HG02885 (cell line): ENCODE data around the gene SKP1.

Experiments used
- ATAC-seq: cut with Tn5 transposase; IDR thresholded peaks from one replicate; pipeline ENCODE4 v1.9.1; 2021; ENCODE audit warnings: mild to moderate bottlenecking; ENCODE audit not compliant: unreplicated experiment, poor library complexity

Gene SKP1

DNA sequence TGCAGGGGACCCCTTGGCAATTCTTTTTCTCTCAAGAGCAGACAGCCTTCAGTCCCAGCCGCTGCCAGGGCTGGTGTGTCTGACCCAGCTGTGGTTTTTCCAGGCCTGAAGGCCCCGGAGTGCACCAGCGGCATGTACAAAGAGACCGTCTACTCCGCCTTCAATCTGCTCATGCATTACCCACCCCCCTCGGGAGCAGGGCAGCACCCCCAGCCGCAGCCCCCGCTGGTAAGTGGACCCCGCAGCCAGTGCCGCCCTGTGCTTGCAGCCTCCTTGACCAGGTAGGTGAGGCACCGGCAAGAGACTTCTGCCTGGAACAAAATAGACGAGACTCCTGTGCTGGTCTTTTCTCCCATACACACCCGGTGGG, 61.0 kb downstream of the SKP1 start:
- ATAC-seq = no peak

DNA sequence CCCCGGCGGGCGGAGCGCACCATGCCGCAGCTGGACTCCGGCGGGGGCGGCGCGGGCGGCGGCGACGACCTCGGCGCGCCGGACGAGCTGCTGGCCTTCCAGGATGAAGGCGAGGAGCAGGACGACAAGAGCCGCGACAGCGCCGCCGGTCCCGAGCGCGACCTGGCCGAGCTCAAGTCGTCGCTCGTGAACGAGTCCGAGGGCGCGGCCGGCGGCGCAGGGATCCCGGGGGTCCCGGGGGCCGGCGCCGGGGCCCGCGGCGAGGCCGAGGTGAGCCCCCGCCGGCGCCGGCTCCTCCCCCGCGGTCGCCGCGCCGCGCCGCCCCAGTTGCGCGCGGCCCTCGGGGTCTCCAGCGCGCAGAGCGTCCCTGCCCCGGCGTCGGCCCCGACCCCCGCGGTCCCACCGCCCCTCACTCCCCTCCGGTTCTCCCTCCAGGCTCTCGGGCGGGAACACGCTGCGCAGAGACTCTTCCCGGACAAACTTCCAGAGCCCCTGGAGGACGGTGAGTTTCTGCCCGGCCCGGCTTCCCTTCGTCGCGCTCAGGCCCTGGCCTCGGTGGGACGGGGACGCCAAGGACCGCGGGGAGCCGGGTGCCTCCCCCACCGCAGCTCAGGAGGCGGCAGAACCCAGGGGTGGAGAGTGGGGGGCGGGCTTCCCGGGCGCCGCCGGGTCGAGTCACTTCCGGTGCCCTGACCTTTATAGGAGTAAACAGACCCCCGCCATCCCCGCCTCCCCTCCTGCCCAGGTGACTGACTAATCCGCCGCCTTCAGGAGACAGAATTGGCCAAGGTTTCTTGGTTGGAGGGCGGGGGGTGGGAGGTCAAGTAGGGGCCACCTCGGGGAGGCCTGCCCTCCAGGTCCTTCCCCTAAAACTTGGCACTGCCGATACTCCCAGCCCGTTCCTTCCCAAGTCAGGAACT, 61.6 kb downstream of the SKP1 start:
- peak; percentile 16 for ATAC-seq

DNA sequence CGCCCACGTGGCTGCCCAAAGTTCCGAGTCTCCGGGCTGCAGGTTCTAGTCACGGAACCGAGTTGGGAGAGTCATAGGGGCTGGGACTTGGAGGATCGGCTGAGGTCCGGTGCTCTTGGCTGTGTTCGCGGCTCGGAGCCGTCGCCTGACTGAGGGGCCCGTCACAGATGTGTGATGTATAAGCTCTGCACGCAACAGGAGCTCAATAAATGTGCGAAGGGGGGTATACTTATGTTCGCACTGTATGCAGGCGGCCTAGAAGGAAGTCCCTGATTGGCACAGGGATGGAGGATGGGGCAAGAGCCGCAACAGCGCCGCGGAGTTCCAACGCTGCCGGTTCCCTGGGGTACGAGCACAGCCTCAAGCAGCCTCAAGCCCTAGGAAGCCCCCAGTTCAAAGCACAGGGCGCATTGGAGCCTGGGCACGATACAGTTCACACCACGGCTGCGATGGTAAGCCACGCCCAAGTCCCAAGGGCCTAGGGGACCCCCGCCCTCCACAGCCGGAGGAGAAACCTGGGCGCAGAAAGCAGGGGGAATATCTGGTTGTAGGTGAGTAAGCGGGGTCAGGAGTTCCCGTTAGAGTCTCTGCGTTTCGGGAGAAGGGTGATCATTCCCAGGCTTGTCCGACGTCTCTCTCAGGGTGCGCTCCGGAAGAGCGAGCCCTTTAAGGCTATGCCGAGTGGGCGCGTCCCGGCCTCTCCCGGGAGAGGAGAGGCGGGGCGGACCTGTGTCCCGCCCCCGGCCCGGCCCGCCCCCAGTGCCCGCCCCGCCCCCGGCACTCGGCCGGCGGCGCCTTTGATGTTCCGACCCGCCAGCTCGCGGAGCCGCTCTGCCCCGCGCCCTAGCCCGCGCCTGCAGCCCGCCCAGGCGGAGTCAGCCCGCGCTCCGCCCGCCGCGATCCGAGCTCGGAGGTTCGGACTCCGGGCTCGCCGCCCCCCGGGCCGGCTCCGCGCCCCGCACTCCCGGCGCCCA, 62.6 kb downstream of the SKP1 start, which contains the start of gene TCF7:
Gene TCF7 (plus strand): TSS at position 780 of the 974 bp plus-strand sequence. CDS start 226 bp downstream, outside the sequence.
- ATAC-seq = peak; percentile 85

DNA sequence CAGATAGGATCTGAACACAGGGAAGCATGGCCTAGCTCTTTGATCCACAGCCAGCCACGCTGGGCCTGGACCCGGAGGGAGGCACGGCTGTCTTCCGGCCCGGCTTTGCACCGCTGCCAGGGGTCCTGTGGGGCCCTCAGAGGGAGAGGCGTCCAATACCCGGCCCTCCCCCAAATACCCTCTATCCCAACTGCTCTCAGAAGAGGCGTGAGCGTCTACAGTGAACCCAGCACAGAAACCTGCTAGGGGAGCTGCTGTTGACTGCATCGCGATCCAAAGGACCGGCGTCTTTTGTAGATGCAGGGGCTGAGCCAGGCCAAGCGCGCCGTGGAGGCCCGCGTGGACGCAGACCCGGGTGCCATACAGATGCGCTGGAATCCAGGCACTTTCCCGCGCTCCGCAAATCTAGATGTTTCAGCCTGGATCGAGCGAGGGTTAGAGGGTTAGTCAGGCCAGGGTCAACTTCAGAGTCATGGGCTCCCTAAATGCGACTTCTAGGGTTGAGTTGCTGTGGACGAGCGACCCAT, 63.3 kb downstream of the SKP1 start:
- ATAC-seq = no peak

- ATAC-seq = no peak
These were observed 63.9 kb downstream of the SKP1 start for GRCh38 chr5:134112726-134113362.

DNA sequence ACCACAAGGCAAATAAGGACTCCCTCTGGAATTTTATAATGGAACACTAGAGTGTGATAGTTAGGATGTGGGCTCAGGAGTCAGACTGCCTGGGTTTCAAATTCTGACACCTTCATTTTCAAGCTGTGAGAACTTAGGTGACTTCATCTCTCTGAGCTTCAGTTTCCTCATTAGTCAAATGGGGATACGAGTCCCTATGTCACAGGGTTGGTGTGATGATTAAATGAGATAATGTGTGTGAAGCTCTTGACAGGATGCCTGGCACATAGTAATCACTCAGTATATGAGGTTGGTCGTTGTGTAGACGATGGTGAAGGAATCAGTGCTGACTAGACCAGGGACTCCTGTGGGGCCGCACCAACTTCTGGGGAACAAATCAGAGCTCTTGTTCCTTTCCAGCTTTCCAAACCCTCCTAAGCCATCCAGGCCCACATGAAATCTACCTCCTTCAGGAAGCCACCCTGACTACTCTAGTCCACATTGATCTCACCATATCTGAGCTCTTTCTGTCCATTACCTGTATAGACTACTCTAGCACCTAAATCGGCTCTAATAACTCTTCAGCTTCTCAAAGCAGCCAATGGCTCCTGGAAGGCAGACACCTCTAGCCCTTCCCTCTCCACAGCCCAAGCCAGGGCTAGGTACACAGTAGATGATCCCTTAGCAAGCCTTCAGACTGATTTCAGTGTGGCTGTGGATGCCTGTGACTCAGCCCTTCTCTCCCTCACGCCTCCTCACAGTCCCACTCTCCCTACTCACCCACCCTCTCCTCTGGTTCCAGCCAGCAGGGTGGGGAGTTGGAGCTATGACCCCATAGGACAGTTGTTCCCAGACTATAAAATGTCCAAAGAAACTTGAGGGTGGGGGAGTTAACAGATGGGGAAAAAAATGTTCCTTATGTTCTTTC, 64.8 kb downstream of the SKP1 start:
- no peak for ATAC-seq

DNA sequence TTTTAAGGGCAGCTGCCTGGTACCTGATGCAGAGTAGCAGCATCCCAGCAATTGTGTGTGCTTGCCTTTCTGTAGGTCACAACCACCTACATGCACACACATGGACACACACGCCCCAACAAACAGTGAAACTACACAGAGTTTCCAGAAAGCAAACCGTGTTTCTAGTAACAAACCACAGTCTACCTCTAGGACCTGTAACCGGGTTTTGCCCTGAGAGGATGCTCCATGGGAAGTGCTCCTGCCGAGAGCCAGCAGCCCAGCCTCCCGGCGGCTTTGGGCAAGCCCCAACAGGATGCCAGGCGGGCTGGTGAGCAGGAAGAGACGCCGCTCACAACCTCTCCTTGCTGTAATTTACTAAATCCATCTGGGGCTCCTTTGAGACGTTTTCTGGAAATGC, 66.4 kb downstream of the SKP1 start:
- no peak for ATAC-seq

GRCh38 chr5:134107779-134108178, 69.0 kb downstream of the SKP1 start:
- no peak for ATAC-seq

DNA sequence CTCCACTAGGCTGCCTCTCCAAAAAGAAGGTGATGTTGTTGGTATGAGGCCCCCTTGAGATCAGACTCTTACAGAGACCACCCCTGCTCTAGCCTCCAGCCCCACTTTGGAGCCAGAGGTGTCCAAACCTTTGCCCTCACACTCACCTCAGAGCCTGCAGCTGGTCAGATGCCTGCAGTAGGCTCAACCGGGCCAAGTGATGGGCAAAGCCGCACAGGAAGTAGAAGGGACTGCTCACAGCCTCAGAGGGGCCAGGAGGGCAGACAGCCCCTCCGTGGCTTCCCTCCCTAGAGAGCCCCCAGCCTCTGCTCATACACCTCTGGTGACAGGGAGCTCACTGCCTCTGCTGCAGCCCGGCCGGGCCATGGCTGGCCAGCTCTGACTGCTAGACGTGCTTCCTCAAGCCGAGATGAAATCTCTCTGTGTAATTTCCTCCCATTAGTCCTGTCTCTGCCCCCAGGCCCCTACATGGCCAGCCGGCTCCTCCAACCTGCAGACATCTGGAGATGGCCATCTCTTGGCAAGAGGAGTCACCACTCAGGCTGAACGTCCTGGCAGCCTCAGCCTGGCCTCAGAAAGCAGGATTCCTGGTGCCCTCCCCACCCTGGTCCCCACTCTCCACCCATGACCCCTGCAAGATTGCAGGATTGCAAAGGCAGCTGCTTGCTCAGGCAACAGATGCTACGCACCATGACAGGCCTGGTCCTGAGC, 69.6 kb downstream of the SKP1 start:
- ATAC-seq = no peak

DNA sequence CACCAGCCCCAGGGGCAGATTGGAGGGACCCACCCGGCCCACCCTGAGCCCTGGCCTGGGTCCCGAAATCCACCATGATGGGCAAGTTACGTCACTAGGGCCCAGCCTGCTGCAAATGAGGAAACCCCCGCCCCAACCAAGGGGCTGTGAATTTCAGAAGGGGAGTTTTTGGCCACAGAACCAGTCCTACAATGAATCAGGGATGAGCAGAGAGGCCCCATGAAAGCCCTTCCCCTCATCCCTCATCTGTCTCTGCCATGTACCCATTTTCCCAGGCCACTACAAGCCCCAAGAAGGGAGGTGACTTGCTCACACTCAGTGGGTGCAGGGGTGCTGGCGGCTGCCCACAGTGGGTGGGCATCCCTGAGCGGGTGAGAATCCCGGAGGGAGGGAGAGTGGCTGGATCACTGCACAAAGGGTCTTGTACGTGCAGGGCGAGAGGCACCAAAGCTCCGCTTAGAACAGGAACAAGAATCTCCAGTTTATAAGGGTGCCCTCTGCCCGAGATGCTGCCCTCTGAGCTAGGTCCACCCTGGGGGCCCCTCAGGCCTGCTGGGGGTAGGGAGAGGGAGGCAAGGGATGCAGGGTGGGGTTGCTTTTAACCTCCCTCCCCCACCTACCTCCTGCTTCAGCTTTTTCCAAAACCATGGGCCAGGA, 72.6 kb downstream of the SKP1 start:
- no peak for ATAC-seq

- ATAC-seq = no peak
These were observed 73.4 kb downstream of the SKP1 start for GRCh38 chr5:134103397-134103796.

DNA sequence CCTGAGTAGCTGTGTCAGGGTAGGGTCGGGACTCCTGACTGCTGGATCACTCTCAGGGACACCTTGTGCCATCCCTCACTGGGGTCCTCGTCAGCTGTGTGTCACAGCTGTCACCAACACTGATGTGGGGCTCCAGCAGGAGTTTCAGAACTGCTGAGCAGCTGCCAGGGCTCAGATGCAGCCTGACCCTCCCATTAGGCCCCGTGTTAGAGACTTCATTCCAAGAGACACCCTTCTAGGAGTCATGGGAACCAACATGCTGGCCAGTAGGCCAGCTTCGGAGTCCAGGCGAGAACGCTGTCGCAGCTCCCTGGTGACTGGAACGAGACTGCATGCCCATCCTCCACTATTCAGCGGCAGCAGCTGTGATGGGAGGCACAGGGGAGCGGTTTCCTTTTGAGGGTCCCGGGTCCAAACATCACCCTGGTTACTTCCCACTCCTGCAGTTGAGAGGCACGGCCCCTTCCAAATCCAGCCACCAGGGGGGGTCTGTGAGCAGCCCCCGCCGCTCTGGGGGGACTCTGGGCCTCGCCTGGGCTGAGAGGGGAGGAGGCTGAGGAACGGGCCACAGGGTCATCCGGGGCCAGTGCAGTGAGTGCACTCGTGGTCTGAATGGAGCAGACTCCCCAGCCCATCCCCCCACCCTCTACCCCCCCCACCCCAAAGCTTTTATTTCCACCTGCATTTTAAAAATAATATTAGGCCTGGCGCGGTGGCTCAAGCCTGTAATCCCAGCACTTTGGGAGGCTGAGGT, 74.9 kb downstream of the SKP1 start:
- peak; percentile 28 for ATAC-seq

DNA sequence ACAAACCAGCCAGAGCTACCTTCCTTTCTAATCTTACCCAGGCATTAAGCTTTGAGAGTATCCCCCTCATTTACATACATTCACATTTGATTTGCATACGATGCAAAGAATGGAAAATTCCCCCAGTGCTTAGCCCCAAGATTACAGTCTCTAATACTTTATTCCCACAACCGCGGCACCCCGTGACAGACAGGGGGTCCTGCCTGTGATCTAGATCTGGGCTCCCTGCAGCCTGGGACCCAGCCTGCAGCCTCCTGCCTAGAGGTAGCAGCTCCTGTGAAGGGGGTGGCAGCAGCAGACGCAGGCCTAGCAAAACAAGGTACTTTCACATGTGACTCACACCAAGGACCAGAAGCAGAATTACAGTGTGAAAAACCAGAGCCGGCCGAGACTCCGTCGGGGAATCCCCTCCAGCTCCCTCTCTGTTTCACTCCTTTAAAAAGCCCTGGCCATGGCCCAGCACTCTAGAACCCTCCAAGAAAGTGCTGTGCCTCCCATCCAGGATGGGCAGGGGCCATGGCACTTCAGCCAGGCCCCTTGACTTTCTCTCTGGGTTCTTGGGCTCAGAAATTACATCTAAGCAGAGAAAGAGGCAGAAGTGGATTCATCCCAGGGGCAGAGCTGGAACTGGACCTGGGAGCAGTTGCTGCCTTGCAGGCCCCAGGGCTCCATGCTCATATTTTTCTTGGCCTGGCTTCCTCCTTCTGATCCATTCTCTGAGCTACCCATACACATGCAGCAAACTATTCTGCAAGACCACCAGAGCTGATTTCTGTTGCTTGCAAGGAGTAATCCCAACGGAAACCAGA, 76.3 kb downstream of the SKP1 start:
- peak; percentile 80 for ATAC-seq

- no peak for ATAC-seq
These were observed 76.8 kb downstream of the SKP1 start for GRCh38 chr5:134099939-134100282.

GRCh38 chr5:134099288-134099872, 77.4 kb downstream of the SKP1 start:
- peak; percentile 35 for ATAC-seq
